Body of pancreas (tissue), 4 donors: ENCODE measurements around the gene ST7L. TPM values are rescaled to one million over a fixed set of nuclear protein-coding genes. Genes with fewer than 3 reads are reported as not detected.

Experiments
- ATAC-seq: fragments of 150-250 bp; one replicate; pipeline ENCODE4 v1.9.1; 2016
- DNase-seq, 4 donors: peaks; one replicate each; pipeline ENCODE4 v3.0.0-alpha.2; 2019
- H3K27ac ChIP-seq, 4 donors: fragments of 200-600 bp; sonication (generic); 1 replicate in 3 of 4; 2 replicates in 1 of 4; pipeline versions ENCODE4 v1.5.1 to v1.6.1; 2016 to 2019; ENCODE audit warnings: mild to moderate bottlenecking in 1 of 4, mixed read lengths in 1 of 4, moderate library complexity in 1 of 4
- H3K27me3 ChIP-seq, 2 donors: fragments of 200-600 bp; sonication (generic); one replicate each; pipeline ENCODE4 v1.6.0; 2016; ENCODE audit warnings: mild to moderate bottlenecking in 1 of 2
- H3K36me3 ChIP-seq, 2 donors: fragments of 200-600 bp; sonication (generic); replicated peaks in 1 of 2; 2 replicates each; pipeline ENCODE4 v1.5.1; 2016; ENCODE audit warnings: low read depth in 2 of 2; ENCODE audit not compliant: insufficient read depth in 1 of 2
- H3K4me1 ChIP-seq: fragments of 200-600 bp; sonication (generic); one replicate; pipeline ENCODE4 v1.6.0; 2016
- H3K4me3 ChIP-seq, 2 donors: fragments of 200-600 bp; sonication (generic); 1 replicate in 1 of 2; 2 replicates in 1 of 2; pipeline ENCODE4 v1.5.1; 2016 to 2019
- H3K9me3 ChIP-seq, 3 donors: fragments of 200-600 bp; sonication (generic); 1 replicate in 2 of 3; 2 replicates in 1 of 3; pipeline ENCODE4 v1.5.1; 2016
- CTCF ChIP-seq, 7 experiments: fragments of 450-650 bp in 4 of 7; fragments of 200-600 bp in 3 of 7; sonication (generic) in 3 of 7; IDR thresholded peaks; one replicate each; pipeline ENCODE4 v1.5.1; 2016 to 2019; ENCODE audit warnings: antibody characterized with exemption in 7 of 7
- POLR2A ChIP-seq, 3 donors: fragments of 450-650 bp; IDR thresholded peaks; one replicate each; pipeline ENCODE4 v1.6.1; 2016; ENCODE audit warnings: antibody characterized with exemption in 3 of 3, mild to moderate bottlenecking in 2 of 3
- WGBS, 2 donors: methylation state at CpG; one replicate each; pipeline ENCODE4 v1.1.5; 2017; 5-methylcytosine and 5-hydroxymethylcytosine counted together
- intact Hi-C: fragments of 100-400 bp; cut with DNase I; formaldehyde crosslinking; loops from one replicate; pipeline ENCODE4 v1.15.1; 2023
- total RNA-seq, 2 donors: library from RNA; depleted of rRNA; stranded (reverse); fragments of >200 nt; gene quantifications; one replicate each; pipeline ENCODE4 v1.1.0, GENCODE V29; 2016

Gene ST7L
- total RNA-seq, 2 donors from 2014 or later: 9.6 to 22.3 TPM

DNA sequence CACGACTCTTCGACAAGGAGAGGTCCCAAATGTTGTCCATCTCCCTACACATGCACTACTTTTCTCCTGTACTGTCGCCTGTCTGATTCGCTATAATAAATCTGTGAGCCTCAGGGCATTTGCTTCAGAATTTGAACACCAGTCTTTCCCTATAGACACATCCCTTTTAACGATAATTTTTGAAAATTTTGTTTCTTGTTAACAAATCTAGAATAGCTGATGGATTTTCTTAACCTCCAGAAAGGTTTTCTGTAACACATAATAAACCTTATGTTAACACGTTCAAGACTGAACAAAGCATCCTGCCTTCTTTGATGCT lies 1.4 kb upstream of the ST7L start:
- no peaks in the 10 kb centered on the region for H3K9me3 ChIP-seq
- H3K4me1 ChIP-seq: peaks cover 39% of the 10 kb centered on the region
- no peaks in the 10 kb centered on the region for H3K27me3 ChIP-seq
- ATAC-seq (no peak), DNase-seq (no peak)
- TF ChIP-seq CTCF (IDR thresholded peaks at IDR 0.05) (no peak), POLR2A (IDR thresholded peaks at IDR 0.05) (no peak)
- H3K27ac ChIP-seq: peak overlapping the region in 3 of 4 donors; percentile 90 to 98 (median 96)
- no peaks in the 10 kb centered on the region for H3K36me3 ChIP-seq
- peak overlapping the region; percentile 59 to 82 for H3K4me3 ChIP-seq
- intact Hi-C loops: loop anchor here (10.0 kb wide), 1 partner anchor 74 kb away; no protein-coding TSS in a partner anchor
- 0 to 1% methylated on average over 6 of the region's 6 CpGs for WGBS, 2 donors

GRCh38 chr1:112619518-112620376 lies 806 bp upstream of the ST7L start, which contains the start of gene CAPZA1:
CAPZA1 (plus strand) TSS chr1:112619832; CDS start chr1:112619845, 13 bp downstream.
- intact Hi-C loops: loop anchor here (10.0 kb wide), 1 partner anchor 75 kb away; no protein-coding TSS in a partner anchor
- TF ChIP-seq CTCF (IDR thresholded peaks at IDR 0.05) (no peak), POLR2A (IDR thresholded peaks at IDR 0.05) (peak; percentile 77 to 90 (median 88))
- Histone ChIP-seq H3K4me3 (peak within 1 kb of the TSS; percentile 59 to 82), H3K27ac (peak within 1 kb of the TSS; percentile 90 to 98 (median 96)), H3K36me3 (no peaks in the 10 kb centered on the region), H3K4me1 (peaks cover 33% of the 10 kb centered on the region), H3K27me3 (no peaks in the 10 kb centered on the region), H3K9me3 (no peaks in the 10 kb centered on the region)
- 0 to 1% methylated on average over 28 to 50 of the region's 50 CpGs for WGBS, 2 donors
- peak; percentile 98 for ATAC-seq
- DNase-seq: peak; percentile 89 to 93 (median 91)

GRCh38 chr1:112618114-112618720 lies 724 bp downstream of the ST7L start:
- WGBS, 2 donors: 1% methylated on average over 12 of the region's 12 CpGs
- no peaks in the 10 kb centered on the region for H3K27me3 ChIP-seq
- DNase-seq: peak in 1 of 4 donors; percentile 16
- peaks cover 0 to 2% of the 10 kb centered on the region in 2 donors for H3K36me3 ChIP-seq
- H3K4me1 ChIP-seq: peaks cover 30% of the 10 kb centered on the region
- peak overlapping the region; percentile 59 to 78 for H3K4me3 ChIP-seq
- no peak for TF ChIP-seq CTCF (IDR thresholded peaks at IDR 0.05)
- TF ChIP-seq POLR2A (IDR thresholded peaks at IDR 0.05): no peak
- ATAC-seq: no peak
- H3K27ac ChIP-seq: peak overlapping the region; percentile 90 to 98 (median 96)
- no peaks in the 10 kb centered on the region for H3K9me3 ChIP-seq
- intact Hi-C loops: no loop called here

- intact Hi-C loops: no loop called here
- DNase-seq: no peak
- 77 to 80% methylated on average over 6 of the region's 6 CpGs for WGBS, 2 donors
- Histone ChIP-seq H3K4me1 (peaks cover 12% of the 10 kb centered on the region), H3K27ac (no peak overlapping the region), H3K4me3 (no peak overlapping the region), H3K36me3 (peaks cover 0 to 17% of the 10 kb centered on the region in 2 donors), H3K27me3 (no peaks in the 10 kb centered on the region), H3K9me3 (no peaks in the 10 kb centered on the region)
- no peak for ATAC-seq
- no peak for TF ChIP-seq POLR2A (IDR thresholded peaks at IDR 0.05)
- peak in 4 of 7 experiments; percentile 6 to 24 (median 18) for TF ChIP-seq CTCF (IDR thresholded peaks at IDR 0.05)
These were observed 4.4 kb downstream of the ST7L start for GRCh38 chr1:112614460-112615065.
